NCI-H1694 treated with DMSO at 0.1 percent for 48 hours (cell line): ENCODE data around the gene IBTK.
"Not testable (repeated sequence)": the region's sequence is repeated elsewhere in the genome, so short reads cannot be mapped to it uniquely, and the experiment has no call there.

Source experiments
- DNase-seq: peaks from one replicate; lab custom pipeline; 2025; lab: John Stamatoyannopoulos, UW

IBTK gene, protein sequence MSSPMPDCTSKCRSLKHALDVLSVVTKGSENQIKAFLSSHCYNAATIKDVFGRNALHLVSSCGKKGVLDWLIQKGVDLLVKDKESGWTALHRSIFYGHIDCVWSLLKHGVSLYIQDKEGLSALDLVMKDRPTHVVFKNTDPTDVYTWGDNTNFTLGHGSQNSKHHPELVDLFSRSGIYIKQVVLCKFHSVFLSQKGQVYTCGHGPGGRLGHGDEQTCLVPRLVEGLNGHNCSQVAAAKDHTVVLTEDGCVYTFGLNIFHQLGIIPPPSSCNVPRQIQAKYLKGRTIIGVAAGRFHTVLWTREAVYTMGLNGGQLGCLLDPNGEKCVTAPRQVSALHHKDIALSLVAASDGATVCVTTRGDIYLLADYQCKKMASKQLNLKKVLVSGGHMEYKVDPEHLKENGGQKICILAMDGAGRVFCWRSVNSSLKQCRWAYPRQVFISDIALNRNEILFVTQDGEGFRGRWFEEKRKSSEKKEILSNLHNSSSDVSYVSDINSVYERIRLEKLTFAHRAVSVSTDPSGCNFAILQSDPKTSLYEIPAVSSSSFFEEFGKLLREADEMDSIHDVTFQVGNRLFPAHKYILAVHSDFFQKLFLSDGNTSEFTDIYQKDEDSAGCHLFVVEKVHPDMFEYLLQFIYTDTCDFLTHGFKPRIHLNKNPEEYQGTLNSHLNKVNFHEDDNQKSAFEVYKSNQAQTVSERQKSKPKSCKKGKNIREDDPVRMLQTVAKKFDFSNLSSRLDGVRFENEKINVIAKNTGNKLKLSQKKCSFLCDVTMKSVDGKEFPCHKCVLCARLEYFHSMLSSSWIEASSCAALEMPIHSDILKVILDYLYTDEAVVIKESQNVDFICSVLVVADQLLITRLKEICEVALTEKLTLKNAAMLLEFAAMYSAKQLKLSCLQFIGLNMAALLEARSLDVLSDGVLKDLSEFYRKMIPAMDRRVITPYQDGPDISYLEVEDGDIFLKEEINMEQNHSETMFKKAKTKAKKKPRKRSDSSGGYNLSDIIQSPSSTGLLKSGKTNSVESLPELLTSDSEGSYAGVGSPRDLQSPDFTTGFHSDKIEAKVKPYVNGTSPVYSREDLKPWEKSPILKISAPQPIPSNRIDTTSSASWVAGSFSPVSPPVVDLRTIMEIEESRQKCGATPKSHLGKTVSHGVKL (N-terminal part only)

DNA sequence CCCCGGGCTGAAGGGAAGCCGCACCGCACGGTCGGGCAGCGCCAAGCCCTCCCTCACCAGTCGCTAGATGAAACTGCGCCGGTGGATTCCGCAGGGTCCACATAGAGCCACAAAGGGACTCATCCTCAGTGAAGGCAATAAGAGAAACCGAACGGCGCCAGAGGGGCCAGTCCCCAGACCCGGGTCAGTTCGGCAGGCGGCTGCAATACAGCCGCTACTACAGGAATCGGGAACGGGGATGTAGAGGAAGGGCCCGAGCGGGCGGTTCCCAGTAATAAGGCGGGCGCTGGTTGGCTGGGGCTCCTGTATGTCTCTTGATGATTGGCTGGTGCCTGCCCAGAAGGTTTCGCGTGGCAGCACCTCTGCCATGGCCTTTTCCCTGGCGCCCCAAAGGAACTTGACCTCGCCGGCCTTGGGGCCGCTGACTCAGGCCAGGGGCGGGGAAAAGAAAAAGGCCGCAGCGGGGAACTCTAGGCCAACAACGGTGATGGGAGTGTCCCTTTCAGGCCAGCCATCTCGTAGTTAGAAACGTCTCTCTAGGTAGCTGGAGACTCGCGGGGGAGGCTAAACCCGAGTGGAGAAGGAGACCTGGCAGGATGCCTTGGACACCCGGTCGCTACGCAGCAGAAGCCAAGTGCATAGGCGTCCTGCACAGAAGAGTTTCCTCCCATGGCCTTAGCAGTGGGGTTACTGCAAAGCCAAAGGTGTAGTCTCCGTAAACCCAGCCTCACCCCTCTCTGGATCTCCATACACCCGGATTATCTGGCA is at the start of gene IBTK:
TSS of gene IBTK (minus strand) at position 240 of the 768 bp plus-strand sequence. CDS start 7,258 bp downstream, outside the sequence.
- peak; percentile 63 for DNase-seq

DNA sequence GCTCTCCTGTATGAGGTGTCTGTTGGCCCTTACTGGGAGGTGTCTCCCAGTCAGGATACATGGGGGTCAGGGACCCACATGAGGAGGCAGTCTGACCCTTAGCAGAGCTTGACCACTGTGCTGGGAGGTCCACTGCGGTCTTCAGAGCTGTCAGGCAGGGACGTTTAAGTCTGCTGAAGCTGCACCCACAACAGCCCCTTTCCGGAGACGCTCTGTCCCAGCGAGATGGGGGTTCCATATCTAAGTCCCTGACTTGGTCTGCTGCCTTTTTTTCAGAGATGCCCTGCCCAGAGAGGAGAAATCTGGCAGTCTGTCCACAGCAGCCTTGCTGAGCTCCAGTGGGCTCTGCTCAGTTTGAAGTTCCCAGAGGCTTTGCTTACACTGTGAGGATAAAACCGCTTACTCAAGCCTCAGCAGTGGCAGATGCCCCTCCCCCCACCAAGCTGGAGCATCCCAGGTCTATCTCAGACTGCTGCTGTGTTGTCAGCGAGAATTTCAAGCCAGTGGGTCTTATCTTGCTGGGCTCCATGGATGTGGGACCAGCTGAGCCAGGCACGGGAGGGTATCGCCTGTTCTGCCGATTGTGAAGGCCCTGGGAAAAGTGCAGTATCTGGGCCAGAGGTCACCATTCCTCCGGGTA is 36.3 kb upstream of the IBTK start:
- DNase-seq: no peak

DNA sequence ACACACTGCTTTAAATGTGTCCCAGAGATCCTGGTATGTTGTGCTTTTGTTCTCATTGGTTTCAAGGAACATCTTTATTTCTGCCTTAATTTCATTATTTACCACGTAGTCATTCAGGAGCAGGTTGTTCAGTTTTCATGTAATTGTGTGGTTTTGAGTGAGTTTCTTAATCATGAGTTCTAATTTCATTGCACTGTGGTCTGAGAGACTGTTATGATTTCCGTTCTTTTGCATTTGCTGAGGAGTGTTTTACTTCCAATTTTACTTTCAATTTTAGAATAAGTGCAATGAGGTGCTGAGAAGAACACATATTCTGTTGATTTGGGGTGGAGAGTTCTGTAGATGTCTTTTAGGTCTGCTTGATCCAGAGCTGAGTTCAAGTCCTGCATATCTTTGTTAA is 34.0 kb upstream of the IBTK start:
- DNase-seq: not testable (repeated sequence)

DNA sequence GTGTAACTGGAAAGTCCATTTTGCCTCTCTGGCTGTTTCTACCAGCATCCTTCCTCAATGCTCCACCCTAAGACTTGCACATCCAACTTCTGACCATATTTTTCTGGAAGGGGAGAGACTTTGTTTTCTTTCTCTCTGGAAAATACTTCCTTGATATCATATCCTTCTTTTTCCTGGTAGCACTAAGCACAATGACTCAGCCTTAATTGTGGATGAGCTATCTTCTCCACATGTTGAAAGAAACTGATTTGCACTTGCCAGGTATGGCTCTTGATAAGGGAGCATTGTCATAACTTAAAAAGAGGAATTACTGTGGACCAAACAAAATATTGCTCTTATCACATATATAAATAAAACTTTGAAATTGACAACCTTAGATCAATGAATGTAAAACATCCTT is 30.1 kb upstream of the IBTK start:
- no peak for DNase-seq

DNA sequence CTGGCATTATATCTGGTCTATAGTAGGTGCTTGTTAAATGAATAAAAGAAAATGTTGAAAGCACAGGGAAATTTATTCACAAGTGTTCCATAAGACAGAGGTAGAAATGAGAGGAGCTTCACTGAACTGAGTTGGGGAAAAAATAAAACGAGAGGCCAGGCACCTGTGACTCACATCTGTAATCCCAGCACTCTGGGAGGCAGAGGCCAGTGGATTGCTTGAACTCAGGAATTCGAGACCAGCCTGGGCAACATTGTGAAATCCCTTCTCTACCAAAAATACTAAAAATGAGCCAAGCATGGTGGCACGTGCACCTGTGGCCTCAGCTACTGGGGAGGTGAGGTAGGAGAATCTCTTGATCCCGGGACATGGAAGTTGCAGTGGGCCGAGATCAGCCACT is 28.1 kb upstream of the IBTK start:
- DNase-seq: no peak

DNA sequence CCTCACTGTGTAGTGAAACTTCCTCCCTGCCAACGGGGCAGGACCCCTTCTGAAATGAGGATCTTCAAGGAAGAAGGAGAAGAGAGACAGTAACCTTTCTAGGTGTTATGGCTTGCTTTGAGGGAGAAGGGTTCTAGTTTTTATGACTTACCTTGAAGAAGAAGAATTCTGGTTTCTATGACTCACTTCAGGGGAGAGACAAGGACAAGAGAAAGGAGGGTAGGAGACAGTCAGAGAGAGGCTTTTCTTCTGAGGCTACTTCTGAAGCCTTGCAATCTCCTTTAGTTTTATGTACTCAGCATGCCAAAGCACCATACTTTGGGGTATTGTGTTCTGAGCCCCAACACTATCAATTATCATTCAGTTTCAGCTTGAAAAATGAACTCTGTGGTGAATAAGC is 25.8 kb upstream of the IBTK start:
- no peak for DNase-seq

DNA sequence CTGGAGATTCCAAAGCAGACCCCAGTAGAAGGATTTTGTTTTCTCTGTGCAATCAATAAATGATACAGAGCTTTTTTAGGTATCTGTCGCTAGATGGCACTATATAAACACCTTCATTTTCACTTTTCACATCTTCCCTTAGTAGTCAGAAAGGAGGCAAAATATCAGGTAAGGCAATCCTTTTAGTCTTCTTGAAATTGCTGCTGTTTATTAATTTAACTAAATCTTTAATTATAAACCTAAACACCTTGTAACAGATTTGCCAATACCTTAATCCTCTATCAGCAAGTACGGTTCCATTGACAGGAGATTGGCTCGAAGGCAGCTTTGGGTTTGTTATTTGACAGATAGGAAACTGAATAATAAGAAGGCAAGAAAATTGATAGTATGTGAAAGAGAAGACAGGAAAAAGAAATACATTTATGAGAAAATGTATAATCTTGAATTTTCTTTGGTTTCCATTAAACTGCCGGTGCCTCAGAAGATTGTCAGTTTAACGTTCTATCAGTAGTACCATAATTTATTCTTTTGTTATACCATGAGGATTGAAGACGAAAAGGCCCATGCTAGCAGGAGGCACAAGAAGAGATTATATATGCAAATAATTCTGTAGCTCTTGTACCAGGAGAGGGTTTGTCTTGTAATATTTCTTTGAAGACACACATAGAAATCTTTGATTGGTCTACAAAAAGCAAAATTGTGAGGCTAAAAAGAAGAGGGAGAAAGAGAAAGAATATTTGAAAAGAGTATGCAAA is 23.5 kb upstream of the IBTK start:
- peak; percentile 43 for DNase-seq

DNA sequence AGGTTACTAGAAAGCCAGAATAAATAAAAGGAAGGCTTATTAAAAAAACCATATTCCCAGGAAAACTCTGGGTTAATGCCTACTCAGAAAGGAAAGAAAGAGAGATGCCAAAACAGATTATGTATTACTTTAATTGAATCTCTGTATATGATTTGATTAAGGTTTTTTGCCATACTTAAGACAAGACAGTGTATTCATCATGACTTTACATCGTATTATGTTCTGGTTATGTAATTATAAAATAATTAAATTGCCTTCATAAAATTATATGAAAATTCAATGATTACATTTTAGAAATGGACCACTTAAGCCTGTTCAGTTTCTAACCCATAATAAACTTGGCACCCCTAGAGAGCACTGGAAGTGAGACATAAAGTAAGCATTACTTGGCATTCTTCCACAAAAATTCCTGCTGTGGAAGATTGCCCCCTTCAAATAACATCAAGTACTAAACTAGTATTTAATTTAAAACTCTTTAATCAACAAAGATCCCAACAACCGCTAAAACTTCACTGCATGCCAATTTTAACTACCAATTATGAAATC is 20.8 kb upstream of the IBTK start:
- no peak for DNase-seq

DNA sequence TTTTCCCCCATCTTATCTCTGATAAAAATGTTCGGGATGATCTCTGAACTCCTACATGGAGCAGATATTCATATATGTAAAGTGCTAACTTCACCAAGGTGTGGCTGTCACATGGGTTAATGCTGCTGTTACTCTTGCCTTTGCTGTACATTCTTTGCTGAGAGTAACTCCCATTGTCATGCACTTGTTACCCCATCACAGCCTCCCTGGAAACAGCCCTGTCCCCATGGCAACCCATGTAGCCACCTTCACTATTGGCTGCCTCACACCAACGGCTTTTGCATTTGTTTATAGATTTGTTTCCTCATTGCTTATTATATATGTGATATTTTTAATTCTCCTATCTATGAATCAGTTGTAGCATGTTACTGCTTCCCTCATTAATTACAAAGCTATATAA is 17.3 kb upstream of the IBTK start:
- DNase-seq: no peak

DNA sequence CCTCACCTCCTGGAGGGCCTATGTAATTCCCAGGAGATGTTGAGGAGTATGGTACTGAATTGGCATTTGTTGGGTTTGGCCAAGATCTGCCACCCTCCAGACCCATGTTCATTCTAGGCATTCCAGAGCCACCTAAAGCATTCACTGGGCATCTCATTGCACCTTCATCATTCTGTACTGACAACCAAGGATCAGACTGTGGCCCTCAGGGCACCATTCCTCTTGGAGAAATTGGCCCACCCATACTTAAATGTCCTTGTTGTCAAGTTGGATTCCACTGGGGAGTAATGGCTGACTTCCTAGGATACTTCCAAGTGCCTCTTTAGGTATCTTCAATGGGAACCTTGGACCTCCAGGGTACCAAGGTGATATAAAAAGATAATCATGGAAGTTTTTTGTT is 16.8 kb upstream of the IBTK start:
- DNase-seq: no peak

DNA sequence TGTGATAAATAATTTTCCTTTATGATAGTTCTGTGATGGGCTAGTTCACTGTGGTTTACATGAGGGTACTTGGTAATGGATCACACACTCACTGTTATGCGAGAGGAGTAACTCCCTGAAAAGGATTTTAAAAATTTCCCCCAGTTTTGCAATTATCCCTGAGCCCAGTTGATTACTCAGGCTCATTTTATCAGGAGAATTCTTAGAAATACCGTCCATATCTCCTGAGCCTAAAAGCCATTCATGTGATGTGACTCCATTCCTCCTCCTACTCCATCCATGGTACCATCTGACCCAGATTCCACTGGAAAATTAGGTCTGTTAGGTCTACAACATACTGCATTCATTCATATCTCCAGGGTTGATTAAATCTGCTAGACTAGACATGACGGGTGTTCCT is 16.4 kb upstream of the IBTK start:
- no peak for DNase-seq

DNA sequence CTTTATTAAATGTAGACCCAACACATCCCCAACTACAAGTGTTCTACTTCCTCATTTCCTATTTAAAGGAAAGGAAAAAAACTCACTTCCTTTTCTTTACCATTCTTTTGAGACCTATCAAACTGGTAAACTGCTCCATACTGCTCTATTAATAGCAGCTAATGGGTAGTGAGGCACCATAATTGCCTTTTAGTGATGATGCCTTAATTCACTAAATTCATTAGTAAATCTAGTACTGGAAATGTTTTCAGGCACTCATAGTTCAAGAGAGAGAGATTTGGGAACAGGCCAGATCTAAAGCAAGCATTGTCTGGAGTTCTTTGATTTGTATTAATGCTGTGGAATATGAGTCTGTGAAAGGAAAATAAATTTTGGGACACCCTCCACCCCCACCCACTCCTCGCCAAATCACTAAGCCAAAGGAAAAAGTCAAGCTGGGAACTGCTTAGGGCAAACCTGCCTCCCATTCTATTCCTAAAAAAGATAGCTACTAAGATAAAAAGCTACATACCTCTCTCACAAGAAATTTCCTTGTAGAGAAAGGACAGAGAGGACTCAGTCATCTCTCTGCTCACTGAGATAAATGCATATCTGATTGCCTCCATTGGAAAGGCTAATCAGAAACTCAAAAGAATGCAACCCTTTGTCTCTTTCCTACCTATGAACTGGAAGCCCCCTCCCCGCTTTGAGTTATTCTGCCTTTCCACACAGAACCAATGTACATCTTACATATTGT is 13.6 kb upstream of the IBTK start:
- DNase-seq: no peak

DNA sequence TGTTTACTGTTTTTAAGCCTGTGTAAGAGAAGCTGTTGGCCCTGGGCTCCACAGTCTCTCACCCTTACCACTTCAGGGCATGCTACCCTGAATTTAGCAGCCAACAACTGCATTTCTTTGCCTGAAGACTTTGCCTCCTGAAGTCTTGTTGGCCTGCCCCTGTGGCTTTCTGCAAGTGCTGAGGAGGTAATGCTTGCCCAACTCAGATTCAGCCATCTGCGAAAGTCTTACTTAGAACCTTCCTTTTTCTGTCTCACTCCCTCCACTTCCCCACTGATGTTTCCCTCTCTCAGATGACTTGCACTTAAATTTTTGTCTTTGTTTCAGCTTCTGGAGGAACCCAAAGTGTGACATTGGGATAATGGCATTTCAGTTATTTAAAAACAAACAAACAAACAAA is 11.8 kb upstream of the IBTK start:
- no peak for DNase-seq

DNA sequence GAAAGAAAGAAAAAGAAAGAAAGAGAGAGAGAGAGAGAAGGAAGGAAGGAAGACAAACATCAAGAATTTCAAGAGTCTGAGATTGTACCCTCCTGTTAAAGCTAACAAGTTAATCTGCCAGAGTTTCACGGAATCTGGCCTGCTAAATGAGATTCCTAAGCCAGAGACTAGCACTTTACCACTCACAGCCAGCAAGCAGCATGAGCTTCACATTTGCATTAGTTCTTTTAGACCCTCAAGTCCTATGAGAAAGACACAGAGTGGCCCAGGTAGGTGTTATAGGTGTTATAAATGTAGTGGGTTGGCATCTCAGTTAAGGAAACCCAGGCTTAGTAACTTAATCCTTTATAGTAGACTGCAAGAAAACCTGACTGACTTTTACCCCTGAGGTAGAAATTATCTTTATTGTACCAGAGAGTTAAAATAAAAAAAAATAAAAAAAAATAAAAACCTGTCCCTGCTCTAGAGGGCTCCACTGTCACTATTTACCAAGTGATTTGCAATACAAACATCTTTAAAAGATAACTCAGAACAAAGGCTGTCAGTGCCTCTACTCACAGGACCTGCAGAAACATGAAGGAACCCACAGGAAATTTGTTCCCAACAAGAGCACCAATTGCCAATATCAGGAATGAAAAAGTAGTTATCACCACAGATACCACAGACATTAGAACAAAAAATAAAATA is 9.7 kb upstream of the IBTK start:
- no peak for DNase-seq

DNA sequence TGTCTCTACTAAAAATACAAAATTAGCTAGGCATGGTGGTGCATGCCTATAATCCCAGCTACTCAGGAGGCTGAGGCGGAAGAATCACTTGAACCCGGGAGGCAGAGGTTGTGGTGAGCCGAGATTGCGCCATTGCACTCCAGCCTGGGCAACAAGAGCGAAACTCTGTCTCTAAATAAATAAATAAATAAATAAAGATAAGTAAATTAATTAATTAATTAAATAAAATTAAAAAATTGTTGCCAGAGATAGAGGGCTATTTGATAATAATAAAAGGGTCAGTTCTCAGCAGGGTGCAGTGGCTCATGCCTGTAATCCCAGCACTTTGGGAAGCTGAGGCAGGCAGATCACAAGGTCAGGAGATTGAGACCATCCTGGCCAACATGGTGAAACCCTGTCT is 7.2 kb upstream of the IBTK start:
- not testable (repeated sequence) for DNase-seq

DNA sequence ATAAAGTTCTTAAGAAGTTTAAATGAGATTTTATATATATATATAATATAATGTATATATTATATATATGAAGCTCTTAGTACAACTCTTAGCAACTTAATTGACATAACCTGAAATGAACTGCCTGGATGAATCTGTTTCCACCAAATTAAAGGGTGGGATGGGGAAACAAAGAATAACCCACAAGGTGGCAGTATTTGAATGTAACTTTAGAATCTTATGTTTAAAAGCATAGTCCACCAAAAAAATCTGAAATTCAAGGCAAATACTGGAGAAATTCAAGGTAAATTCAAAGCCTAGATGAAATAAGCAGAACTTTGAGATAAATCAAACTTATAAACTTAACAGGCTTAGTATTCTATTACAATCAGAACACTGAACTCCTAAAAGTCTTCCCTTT is 4.4 kb upstream of the IBTK start:
- DNase-seq: peak; percentile 11

DNA sequence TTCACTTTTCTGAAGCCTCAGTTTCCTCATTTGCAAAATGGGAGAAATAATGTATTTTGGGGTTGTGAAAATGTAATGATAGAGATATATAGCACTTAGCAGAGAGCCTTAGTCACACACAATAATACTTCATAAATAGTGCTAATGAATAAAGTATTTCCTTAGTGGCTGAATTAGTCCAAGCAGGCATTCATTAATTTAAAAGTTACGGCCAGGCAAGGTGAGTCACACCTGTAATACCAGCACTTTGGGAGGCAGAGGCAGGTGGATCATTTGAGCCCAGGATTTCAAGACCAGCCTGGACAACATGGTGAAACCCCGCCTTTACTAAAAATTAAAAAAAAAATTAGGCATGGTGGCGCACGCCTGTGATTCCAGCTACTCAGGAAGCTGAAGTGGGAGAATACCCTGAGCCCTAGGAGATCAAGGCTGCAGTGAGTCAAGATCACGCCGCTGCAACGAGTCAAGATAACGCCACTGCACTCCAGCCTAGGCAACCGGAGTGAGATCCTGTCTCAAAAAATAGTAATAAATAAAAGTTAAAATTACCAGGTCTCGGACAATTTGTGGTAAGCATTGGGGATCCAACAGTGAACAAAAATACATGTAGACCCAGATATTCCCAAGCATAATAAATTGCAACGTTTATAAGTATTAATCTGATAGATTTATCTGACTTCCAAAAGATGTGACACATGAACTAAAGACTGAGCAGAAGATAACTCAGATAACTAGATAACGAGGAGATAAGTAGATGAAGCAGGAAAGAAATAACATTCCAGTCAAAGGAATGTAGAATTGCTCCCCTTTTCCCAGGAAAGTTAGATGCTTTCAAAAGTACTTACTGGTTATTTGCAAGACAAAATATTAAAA is 2.1 kb upstream of the IBTK start:
- DNase-seq: no peak

DNA sequence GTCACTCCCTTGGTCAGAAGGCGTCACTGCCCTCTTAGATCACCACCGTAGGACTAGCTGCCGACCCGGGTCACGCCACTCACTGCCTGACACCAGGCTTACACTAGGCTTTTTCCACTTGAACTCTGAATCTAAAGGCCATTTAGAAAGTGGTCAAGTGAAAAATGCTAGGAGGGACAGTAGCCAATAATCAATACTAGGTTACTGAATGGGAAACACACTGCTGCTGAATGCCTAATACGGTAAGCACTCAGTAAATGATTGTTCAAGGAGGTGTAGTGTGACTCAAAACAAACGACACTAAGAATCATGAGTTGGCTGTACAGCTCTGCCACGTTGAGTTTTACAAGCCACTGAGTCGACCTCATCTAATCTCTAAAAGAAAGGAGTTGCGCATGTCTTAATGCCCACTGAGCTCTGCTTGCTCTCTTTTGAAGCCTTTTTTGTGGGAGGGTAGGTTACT is 760 bp upstream of the IBTK start:
- DNase-seq: no peak
